Measurements from ENCODE around the gene DPH2.

Gene DPH2

DNA sequence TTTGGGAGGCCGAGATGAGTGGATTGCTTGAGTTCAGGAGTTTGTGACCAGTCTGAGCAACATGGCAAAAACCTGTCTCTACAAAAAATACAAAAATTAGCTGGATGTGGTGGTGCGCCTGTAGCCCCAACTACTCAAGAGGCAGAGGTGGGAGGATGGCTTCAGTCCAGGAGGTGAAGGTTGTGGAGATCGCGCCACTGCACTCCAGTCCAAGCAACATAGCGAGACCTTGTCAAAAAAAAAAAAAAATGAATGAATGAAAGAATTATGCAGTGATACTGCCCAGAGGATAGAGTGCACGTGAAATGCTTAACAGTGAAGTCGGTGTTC, 429 bp upstream of the DPH2 start:
- no peak for DNase-seq (ENCODE audit: low spot score)

- no peak for DNase-seq (ENCODE audit: low spot score)
Measured at GRCh38 chr1:43970502-43970901, 692 bp downstream of the DPH2 start.

GRCh38 chr1:43970911-43971310, 1.1 kb downstream of the DPH2 start:
- DNase-seq (ENCODE audit: low spot score): no peak

GRCh38 chr1:43971336-43971980, 1.6 kb downstream of the DPH2 start:
- no peak for DNase-seq (ENCODE audit: low spot score)

DNA sequence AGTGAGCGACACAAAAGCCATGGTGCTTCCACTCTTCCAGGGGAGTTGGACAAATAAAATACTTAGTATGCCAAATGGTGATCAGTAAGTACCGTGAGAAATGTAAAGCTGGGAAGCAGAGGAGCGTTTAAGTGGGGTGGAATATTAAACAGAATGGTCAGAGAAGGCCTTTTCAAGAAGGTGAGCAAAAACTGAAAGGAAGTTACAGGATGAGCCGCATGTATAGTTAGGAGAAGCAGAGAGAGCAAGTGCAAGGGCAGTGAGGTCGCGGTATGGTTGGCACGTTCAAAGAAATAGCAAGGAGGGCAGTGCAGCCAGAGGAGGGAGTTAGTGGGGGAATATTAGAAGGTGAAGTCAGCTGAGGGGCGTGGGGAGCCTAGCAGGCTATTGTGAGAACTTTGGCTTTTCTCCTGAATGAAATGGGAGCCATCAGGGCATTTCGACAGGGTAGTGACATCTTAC, 4.2 kb downstream of the DPH2 start:
- DNase-seq (ENCODE audit: low spot score): no peak

DNA sequence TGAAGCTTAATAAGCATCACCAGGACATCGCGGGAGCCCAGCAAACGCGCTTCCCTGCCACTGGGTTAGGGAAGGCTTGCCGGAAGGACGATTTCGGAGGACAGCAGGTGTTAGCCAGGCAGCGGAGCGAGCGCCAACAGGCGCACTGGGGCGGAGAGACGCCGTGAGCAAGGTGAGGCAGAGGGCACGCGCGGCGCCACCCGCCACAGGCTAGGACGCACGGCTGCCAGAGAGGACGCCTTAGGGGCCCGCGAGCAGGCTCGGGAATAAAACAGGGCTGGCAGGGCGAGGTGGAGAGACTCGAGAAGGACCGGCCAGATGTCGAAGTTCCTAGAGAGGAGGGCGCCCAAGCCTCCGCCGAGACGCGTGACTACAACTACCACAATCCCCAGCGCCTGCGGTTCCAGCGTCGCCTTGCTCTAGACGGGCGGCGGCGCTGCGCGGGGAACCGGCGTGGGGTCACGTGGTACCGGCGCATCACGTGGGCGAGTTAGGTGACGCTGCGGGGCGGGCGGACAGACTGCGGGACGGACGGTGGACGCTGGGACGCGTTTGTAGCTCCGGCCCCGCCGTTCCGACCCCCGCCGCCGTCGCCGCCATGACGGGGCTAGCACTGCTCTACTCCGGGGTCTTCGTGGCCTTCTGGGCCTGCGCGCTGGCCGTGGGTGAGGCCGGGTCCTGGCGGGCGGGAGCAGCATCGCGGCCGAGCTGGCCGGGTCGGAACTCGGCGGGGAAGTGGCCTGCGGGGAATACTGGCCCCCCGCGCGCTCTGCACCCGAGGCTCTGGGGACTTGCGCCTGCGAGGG, 4.8 kb downstream of the DPH2 start, which contains the start of gene ATP6V0B:
Gene ATP6V0B, plus strand, starts transcription at position 518 of the 806 bp plus-strand sequence. Its CDS starts 81 bp downstream, at position 599.
- peak; percentile 85 for DNase-seq (ENCODE audit: low spot score)

- DNase-seq (ENCODE audit: low spot score): no peak
Measured at GRCh38 chr1:43975249-43975961, 5.6 kb downstream of the DPH2 start.

GRCh38 chr1:43976045-43976444, 6.2 kb downstream of the DPH2 start:
- no peak for DNase-seq (ENCODE audit: low spot score)

GRCh38 chr1:43976890-43977289, 7.1 kb downstream of the DPH2 start:
- DNase-seq (ENCODE audit: low spot score): no peak

DNA sequence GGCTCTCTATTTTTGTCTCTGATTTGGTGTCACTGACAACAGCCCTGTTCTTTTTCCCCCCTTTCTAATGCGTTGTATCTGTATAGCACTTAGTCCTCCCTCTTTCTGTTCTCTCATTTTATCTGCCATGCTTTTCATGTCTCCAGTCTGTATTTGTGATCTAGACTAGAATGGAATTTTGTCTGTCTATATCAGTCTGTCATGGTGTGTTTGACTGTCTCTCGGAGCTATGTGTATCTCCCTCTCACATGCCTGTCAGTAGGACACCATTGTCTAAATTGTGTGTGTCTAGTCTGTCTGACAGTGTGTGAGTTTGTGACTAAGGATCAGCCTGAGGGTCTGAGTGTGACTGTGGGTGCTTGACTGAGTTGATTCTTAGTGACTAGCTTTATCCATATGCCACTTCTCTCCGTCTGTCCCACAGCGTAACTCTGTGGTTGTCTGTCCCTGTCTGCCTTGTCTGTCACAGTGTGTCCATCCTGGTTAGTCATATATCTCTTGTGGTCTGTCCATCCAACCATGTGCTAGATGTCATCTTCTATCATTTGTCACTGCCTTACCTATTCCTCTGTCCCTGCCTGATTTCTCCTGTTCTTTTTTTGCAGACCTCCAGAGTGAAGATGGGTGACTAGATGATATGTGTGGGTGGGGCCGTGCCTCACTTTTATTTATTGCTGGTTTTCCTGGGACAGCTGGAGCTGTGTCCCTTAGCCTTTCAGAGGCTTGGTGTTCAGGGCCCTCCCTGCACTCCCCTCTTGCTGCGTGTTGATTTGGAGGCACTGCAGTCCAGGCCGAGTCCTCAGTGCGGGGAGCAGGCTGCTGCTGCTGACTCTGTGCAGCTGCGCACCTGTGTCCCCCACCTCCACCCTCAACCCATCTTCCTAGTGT, 7.8 kb downstream of the DPH2 start:
- DNase-seq (ENCODE audit: low spot score): no peak

GRCh38 chr1:43978264-43978550, 8.4 kb downstream of the DPH2 start:
- DNase-seq (ENCODE audit: low spot score): no peak

GRCh38 chr1:43978551-43979260, 8.9 kb downstream of the DPH2 start, which contains the start of gene B4GALT2:
Gene B4GALT2, plus strand, starts transcription at chr1:43979210. Its CDS starts 1,951 bp downstream, at chr1:43981161.
- DNase-seq (ENCODE audit: low spot score): no peak

DNA sequence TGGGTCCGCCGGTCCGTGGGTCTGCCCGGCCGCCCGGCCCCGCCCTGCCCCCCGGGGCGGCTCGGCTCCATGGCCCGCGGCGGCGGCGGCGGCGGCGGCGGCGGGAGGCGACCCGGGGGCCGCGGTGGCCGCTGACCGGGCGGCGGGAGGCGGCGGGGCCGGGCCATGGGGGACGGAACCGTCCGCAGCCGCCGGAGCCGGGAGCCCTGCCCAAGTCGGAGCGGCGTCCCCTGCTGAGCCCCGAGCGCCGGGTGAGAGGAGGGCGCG, 9.4 kb downstream of the DPH2 start:
- DNase-seq (ENCODE audit: low spot score): no peak

DNA sequence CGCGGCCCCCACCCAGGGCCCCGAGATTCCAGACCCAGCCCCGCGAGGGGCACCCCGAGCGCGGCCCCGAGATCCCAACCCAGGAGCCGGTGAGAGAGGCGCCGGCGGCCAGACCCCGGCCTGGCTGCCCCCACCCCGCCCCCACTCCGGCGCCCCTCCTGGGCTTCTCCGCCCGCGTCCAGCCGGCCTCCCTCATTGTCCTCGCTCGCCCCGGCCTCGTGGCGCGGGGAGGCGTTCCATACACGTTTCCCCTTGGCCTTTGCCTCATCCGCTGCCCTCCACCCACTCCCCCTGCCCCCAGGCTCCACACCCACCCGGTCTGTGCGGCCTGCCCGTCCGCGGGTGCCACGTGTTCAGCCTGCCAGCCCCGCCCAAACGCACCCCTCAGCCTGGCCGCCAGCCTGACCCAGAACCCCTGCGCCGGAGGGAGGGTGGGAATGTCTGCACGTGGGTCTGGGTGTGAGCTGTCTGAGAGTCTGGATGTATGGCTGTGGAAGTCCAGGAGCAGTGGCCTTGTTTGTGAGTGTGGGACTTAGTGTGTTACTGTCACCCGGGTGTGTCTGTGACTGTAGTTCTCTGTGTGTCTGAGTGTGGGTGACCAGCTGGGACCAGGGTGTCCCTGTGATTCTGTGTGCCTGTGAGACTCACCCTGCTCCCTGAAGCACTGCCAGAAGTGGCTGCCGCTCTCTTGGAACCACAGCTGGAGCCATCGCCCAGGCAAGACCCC, 9.9 kb downstream of the DPH2 start:
- no peak for DNase-seq (ENCODE audit: low spot score)

DNA sequence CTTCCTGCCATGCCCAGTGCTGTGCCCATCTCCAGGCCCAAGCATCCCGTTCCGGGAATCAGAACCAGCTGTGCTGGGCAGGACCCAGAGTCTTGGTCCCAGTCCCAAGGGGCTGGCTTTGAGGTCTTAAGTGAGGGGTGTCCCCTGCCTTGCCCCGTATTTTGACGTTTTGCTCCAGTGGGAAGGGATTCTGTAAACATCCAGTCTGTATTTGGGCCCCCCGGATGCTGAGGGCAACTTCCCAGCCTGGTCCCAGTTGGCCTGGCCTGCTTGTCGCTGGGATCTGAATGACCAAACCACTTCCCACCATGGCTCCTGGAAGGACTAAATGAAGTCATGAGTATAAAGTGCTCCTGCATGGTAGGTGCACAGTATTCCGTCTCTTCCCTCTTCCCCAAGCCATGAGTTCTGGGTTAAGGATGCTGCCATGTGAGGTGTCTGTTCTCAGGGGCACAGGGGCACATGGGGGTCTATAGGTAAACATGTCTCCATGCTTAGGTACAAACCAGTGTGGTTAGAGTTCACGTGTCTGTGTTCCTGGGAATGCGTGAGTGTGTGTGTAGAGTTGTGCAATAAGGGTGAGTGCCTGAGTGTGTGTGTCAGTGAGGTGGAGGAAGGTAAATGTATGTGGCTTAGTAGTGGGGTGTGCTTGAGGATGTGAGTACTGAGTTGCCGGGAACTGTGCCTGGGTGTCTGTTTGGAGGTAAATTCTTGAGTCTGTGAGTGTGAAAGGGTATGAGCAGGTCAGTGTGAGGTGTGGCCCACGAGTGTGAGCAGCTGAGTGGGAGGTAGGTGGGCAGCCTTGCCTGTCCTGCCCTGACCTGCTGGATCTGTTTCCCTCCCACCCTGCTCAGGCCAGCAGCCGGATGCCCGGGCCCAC, 10.7 kb downstream of the DPH2 start:
- DNase-seq (ENCODE audit: low spot score): no peak

DNA sequence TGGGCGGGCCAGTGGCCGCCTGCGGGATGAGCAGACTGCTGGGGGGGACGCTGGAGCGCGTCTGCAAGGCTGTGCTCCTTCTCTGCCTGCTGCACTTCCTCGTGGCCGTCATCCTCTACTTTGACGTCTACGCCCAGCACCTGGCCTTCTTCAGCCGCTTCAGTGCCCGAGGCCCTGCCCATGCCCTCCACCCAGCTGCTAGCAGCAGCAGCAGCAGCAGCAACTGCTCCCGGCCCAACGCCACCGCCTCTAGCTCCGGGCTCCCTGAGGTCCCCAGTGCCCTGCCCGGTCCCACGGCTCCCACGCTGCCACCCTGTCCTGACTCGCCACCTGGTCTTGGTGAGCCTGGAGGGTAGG, 11.3 kb downstream of the DPH2 start:
- no peak for DNase-seq (ENCODE audit: low spot score)

GRCh38 chr1:43981636-43982035, 11.8 kb downstream of the DPH2 start:
- no peak for DNase-seq (ENCODE audit: low spot score)

DNA sequence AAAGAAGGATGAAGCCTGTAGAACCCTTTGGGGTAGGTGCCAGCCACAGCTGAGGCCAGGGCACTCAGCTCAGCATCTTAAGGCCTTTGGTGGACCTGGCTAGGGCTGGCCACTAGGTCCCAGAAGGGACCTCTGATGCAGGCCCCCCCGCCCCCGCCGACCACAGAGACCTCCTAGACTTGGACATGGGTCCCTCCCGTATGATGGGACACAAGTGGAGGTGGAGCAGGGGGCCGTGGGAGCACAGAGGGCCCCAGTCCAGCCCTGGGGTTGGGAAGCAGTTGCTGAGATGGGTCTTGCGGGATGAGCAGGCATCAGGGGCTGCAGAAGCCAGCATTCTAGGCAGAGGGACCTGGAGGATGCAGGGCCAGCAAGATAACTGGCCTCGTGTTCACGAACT, 12.4 kb downstream of the DPH2 start:
- no peak for DNase-seq (ENCODE audit: low spot score)

GRCh38 chr1:43982808-43983207, 13.0 kb downstream of the DPH2 start:
- no peak for DNase-seq (ENCODE audit: low spot score)

- DNase-seq (ENCODE audit: low spot score): no peak
Measured at GRCh38 chr1:43983253-43983899, 13.6 kb downstream of the DPH2 start.

Data from kidney capillary endothelial cell (primary cell).